Tibial nerve (tissue), 4 donors: ENCODE data around the gene MAP2K6.

Experiments
- CTCF ChIP-seq, 5 experiments: fragments of 200-600 bp in 3 of 5; fragments of 450-650 bp in 2 of 5; sonication (generic) in 3 of 5; IDR thresholded peaks; one replicate each; pipeline ENCODE4 v1.5.1; 2016 to 2019; ENCODE audit warnings: antibody characterized with exemption in 5 of 5, mild to moderate bottlenecking in 3 of 5, moderate library complexity in 2 of 5
- EP300 ChIP-seq, 2 donors: sonication (generic); formaldehyde crosslinking; IDR thresholded peaks; one replicate each; pipeline ENCODE4 v1.6.1; 2017; ENCODE audit warnings: antibody characterized with exemption in 2 of 2, mild to moderate bottlenecking in 1 of 2
- POLR2A ChIP-seq, 2 donors: fragments of 450-650 bp; IDR thresholded peaks; one replicate each; pipeline ENCODE4 v1.6.1; 2017; ENCODE audit warnings: antibody characterized with exemption in 2 of 2, mild to moderate bottlenecking in 2 of 2, moderate library complexity in 2 of 2

GRCh38 chr17:69581061-69581961 is 166.8 kb downstream of the MAP2K6 start:
- no peak for TF ChIP-seq EP300 (IDR thresholded peaks at IDR 0.05)
- no peak for TF ChIP-seq CTCF (IDR thresholded peaks at IDR 0.05)
- TF ChIP-seq POLR2A (IDR thresholded peaks at IDR 0.05): no peak
